Neutrophil (primary cell): ENCODE results near the gene LY6G5B.

Experiments
- H3K27ac ChIP-seq: fragments of 200-600 bp; sonication (generic); 2 replicates; pipeline ENCODE4 v1.5.1; 2016; ENCODE audit warnings: mild to moderate bottlenecking, moderate library complexity
- H3K27me3 ChIP-seq: fragments of 200-600 bp; sonication (generic); 2 replicates; pipeline ENCODE4 v1.6.0; 2016; ENCODE audit warnings: mild to moderate bottlenecking
- H3K36me3 ChIP-seq: fragments of 200-600 bp; sonication (generic); 2 replicates; pipeline ENCODE4 v1.5.1; 2017
- H3K4me1 ChIP-seq, 2 experiments: fragments of 200-600 bp in 1 of 2; sonication (generic) in 1 of 2; 1 replicate in 1 of 2; 2 replicates in 1 of 2; pipeline versions ENCODE4 v1.5.1 to v1.6.1; 2013 to 2016; ENCODE audit warnings: low read depth in 1 of 2, low read length in 1 of 2, mild to moderate bottlenecking in 1 of 2, moderate library complexity in 1 of 2; ENCODE audit not compliant: control insufficient read depth in 1 of 2, insufficient read depth in 1 of 2
- H3K4me3 ChIP-seq, 2 experiments: fragments of 200-600 bp in 1 of 2; sonication (generic) in 1 of 2; 1 replicate in 1 of 2; 2 replicates in 1 of 2; pipeline ENCODE4 v1.5.1; 2013 to 2016; ENCODE audit warnings: low read depth in 1 of 2, low read length in 1 of 2, mild to moderate bottlenecking in 1 of 2, moderate library complexity in 1 of 2
- H3K9me3 ChIP-seq: fragments of 200-600 bp; sonication (generic); 2 replicates; pipeline ENCODE4 v1.5.1; 2016
- TF ChIP-seq, protein P1 (sequence below): fragments of 200-600 bp; sonication (generic); IDR thresholded peaks from 2 replicates; pipeline ENCODE4 v1.5.1; 2016; ENCODE audit warnings: antibody characterized with exemption

LY6G5B gene

DNA sequence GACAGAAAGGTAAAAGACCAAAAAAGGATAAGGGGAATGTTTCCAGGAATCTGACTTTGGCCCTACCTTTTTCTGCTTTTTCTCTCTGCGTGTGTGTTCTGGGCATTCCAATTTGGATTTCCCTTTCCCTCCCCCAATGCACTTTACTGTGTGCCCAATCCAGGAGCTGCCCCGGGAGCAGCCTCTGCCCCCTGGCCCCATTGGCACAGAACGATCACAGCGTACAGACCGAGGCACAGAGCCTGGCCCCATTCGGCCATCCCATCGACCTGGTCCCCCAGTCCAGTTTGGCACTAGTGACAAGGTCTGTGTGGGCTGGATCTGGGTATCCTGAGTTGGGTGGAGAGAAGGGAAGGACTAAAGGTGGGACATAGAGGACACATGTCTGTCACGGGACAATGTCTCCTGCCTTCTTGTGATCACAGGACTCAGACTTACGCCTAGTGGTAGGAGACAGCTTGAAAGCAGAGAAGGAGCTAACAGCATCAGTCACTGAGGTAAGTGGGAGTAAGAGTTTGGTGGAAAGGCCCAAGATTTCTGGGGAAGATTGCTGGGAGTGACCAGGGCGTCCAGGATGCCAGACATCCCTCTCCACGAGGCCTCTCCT is 34.7 kb upstream of the LY6G5B start:
- Histone ChIP-seq H3K4me3 (no peak overlapping the region), H3K4me1 (no peaks in the 10 kb centered on the region), H3K36me3 (peaks cover 100% of the 10 kb centered on the region), H3K9me3 (peaks cover 4% of the 10 kb centered on the region), H3K27ac (peak overlapping the region; percentile 5), H3K27me3 (no peaks in the 10 kb centered on the region)
- TF ChIP-seq, protein P1, sequence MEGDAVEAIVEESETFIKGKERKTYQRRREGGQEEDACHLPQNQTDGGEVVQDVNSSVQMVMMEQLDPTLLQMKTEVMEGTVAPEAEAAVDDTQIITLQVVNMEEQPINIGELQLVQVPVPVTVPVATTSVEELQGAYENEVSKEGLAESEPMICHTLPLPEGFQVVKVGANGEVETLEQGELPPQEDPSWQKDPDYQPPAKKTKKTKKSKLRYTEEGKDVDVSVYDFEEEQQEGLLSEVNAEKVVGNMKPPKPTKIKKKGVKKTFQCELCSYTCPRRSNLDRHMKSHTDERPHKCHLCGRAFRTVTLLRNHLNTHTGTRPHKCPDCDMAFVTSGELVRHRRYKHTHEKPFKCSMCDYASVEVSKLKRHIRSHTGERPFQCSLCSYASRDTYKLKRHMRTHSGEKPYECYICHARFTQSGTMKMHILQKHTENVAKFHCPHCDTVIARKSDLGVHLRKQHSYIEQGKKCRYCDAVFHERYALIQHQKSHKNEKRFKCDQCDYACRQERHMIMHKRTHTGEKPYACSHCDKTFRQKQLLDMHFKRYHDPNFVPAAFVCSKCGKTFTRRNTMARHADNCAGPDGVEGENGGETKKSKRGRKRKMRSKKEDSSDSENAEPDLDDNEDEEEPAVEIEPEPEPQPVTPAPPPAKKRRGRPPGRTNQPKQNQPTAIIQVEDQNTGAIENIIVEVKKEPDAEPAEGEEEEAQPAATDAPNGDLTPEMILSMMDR: no peak

DNA sequence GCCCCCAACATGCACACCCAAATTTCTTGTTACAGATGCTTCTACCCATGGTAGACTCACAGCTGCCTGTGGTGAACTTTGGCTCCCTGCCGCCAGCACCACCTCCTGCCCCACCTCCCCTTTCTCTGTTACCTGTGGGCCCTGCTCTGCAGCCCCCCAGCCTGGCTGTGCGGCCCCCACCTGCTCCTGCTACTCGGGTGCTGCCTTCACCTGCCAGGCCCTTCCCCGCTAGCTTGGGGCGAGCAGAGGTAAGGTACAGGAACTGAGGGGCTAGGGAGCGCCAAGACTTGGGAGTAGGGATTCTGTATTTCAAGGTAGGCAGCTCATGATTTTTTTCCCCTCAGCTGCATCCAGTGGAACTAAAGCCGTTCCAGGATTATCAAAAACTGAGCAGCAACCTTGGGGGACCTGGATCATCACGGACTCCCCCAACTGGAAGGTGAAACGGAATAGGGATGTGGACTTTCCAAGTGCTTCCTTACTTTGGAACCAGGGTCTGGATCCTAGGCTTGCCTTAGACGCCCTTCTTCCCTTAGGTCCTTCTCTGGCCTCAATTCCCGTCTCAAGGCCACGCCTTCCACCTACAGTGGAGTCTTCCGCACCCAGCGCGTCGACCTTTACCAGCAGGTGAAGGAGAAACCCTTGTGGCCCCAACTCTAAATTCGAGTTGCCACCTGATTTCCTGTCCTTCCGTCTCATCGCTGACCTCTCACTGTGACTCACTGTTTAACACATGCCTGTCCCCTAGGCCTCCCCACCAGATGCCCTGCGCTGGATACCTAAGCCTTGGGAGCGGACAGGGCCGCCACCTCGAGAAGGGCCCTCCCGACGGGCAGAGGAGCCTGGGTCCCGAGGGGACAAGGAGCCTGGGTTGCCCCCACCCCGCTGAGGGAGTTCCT is 32.8 kb upstream of the LY6G5B start:
- Histone ChIP-seq H3K4me1 (no peaks in the 10 kb centered on the region), H3K9me3 (peaks cover 4% of the 10 kb centered on the region), H3K36me3 (peaks cover 100% of the 10 kb centered on the region), H3K4me3 (no peak overlapping the region), H3K27ac (no peak overlapping the region), H3K27me3 (no peaks in the 10 kb centered on the region)
- TF ChIP-seq, protein P1: no peak

DNA sequence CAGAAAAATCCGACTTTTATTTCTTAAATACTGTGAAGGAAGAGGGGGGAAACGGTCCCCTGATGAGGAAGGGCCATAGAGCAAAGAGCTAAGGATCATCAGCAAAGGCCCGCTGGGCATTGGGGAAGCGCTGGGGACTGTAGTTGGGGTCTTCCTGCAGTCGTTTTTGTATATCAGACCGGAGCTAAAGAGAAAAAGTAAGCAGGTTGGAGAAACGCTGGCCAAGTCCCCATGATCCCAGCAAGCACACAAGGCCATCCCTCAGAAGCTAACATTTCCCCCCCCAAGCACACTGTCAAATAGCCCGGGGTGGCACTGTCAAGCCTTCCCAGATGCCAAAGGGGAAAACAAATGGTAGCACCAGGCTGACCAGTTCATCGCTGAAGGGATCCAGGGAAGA is 30.7 kb upstream of the LY6G5B start:
- TF ChIP-seq, protein P1: no peak
- Histone ChIP-seq H3K9me3 (peaks cover 4% of the 10 kb centered on the region), H3K36me3 (peaks cover 99% of the 10 kb centered on the region), H3K4me3 (no peak overlapping the region), H3K4me1 (no peaks in the 10 kb centered on the region), H3K27me3 (no peaks in the 10 kb centered on the region), H3K27ac (peak overlapping the region; percentile 31)

DNA sequence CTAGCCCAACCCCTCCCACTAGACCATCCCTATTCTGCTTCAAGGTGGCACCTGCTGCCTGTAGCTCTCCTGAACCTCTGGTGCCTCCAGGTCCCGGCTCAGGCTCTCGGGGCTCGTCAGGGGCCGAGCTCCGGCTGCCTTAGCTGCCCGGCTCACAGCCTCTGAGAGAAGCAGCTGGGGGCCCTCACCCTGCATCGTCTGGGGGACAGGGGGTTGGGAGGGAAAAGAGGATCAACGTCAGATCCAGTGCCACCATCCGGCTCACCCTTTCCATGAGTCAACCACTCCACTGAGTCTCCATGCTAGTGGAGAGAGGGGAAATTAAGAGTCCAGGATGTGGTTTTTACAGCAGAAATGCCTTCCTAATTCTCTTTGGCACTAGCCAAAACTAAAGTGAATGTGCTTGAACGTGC is 30.3 kb upstream of the LY6G5B start:
- H3K27me3 ChIP-seq: no peaks in the 10 kb centered on the region
- H3K36me3 ChIP-seq: peaks cover 99% of the 10 kb centered on the region
- peaks cover 4% of the 10 kb centered on the region for H3K9me3 ChIP-seq
- H3K4me3 ChIP-seq: no peak overlapping the region
- H3K4me1 ChIP-seq: no peaks in the 10 kb centered on the region
- H3K27ac ChIP-seq: peak overlapping the region; percentile 31
- TF ChIP-seq, protein P1: no peak

DNA sequence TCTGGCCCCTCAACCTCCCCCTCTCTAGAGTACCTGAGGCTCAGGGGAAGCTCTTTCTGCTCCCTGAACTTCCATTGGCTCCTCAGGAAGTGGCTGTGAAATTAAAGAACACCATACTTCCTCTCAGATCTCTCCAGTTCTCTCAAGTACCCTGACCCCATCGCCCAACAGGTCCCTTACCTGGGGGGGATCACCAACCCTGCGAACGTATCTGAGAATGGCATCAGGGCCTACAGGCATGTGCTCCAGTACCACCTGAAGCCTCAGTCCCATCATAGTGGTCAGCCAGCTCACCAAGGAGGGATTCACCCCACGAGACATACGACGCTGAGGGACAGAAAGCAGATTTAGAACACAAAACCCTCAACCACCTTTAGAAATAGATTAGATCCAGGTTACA is 29.2 kb upstream of the LY6G5B start:
- Histone ChIP-seq H3K27ac (no peak overlapping the region), H3K36me3 (peaks cover 99% of the 10 kb centered on the region), H3K4me1 (no peaks in the 10 kb centered on the region), H3K27me3 (no peaks in the 10 kb centered on the region), H3K9me3 (peaks cover 4% of the 10 kb centered on the region), H3K4me3 (no peak overlapping the region)
- TF ChIP-seq, protein P1: no peak
